GM19099 (cell line): ENCODE data around the gene RAB23.
A peak's percentile ranks its signal among the peaks of the same experiment; 100 is the strongest.

Experiments
- POLR2A ChIP-seq: IDR thresholded peaks from 3 replicates; pipeline ENCODE4 v1.6.1; 2011; ENCODE audit warnings: low read depth; ENCODE audit not compliant: insufficient read length; ENCODE audit errors: extremely low read depth

The RAB23 gene

GRCh38 chr6:57221936-57222742, at the start of gene RAB23:
Gene RAB23, minus strand, starts transcription at chr6:57222307. Its CDS starts 11,927 bp downstream, at chr6:57210380.
- TF ChIP-seq POLR2A = peak; percentile 79

GRCh38 chr6:57268294-57268640, 46.2 kb upstream of the RAB23 start:
- TF ChIP-seq POLR2A = no peak

DNA sequence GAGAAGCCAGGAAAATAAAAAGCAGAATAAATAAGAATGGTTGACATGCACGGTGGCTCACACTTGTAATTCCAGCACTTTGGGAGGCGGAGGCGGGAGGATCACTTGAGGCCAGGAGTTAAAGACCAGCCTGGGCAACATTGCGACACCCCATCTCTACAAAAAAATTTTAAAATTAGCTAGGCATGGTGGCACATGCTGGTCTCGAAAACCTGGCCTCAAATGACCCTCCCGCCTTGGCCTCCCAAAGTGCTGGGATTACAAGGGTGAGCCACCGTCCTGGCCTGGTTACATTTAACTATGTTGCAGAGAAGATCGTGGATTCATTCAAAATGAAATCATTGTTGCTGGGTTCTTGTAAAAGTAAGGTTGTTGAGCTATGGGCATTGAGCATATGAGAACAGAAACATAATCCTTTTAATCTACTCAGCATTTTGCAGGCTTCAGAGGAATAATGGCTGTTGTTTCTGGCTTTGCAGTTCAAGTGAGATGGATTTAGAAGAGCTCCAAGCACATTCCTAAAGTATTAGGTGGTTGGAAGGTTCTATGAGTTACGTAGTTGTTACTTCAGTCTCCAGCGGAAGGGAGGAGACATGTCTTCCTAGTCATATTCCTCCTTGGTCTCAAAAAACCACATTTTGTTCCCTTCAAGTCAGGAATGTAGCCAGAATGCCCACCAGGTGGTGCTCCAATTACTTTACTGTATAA, 45.6 kb upstream of the RAB23 start:
- TF ChIP-seq POLR2A = no peak

DNA sequence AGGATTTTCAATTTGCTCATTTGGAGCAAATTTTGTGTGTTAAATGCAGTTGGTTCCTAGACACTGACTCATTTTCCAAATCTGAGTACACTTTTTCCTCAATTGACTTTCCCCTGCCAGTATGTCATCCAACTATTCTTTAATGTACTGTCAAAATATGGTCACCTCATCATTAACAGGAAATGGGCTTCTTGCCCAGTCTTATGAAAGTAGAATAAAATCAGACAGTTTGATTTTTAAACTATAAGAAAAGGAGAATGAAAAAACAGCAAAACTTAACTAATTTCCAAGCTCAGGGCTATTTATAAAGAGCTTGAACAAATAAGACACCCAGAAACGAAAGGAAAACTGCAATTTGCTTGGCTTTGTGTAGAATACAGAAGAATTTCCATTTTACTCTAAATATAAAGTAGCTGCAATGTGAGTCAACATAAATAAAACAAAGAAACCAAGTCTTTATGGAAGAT, 43.7 kb upstream of the RAB23 start:
- TF ChIP-seq POLR2A = no peak

GRCh38 chr6:57263739-57264138, 41.6 kb upstream of the RAB23 start:
- no peak for TF ChIP-seq POLR2A

DNA sequence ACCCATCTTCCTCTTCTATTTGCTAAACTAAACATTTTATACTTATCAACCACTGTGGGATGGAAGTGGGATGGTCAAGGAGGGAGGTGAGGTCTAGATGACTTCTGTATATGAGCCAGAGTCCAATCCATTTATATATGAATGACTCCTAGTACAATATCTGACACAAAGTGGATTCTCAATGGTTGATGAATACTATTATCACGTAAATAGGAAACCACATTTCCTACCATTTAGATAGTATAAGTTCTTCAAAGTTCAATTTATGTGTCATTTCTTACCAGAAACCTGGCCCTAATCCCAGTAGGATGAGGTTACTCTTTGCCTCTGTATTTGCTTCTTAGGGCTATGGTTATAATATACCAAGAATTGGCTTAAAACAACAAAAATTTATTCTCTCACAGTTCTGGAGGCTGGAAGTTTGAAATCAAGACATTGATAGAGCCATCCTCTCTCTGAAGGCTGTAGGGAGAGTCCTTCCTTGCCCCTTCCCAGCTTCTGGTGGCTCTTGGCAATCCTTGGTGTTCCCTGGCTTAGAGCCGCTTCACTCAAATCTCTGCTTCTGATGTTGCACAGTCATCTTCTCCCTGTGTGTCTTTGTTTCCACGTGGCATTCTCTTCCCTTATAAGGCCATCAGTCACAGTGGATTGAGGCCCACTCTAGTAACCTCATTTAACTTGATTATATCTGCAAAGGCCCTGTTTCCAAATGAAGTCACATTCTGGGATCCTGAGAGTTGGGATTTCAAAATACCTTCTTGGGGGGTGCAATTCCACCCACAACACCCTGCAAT, 41.0 kb upstream of the RAB23 start:
- TF ChIP-seq POLR2A = no peak

DNA sequence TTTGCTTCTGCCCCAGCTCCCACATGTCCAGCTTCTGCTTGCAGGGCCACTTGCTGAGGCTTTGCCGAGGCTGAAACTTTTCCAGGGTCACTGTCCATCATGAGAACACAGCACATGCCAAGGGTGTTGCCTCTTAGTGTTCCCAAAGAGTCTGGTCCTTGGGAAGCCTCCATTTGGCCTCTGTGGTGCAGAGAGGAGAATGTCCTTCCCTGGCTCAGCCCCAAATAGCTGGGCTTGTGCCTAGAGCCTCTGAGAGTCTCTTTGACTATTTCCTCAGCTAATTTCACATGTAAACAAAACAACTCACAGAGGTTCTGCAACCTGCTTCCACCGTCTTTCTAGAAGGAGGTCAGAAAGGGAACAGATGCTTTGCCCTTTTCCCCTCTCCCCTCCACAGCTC, 40.4 kb upstream of the RAB23 start:
- no peak for TF ChIP-seq POLR2A

- no peak for TF ChIP-seq POLR2A
Measured at GRCh38 chr6:57261926-57262325, 39.8 kb upstream of the RAB23 start.

GRCh38 chr6:57259064-57259463, 37.0 kb upstream of the RAB23 start:
- TF ChIP-seq POLR2A = no peak

DNA sequence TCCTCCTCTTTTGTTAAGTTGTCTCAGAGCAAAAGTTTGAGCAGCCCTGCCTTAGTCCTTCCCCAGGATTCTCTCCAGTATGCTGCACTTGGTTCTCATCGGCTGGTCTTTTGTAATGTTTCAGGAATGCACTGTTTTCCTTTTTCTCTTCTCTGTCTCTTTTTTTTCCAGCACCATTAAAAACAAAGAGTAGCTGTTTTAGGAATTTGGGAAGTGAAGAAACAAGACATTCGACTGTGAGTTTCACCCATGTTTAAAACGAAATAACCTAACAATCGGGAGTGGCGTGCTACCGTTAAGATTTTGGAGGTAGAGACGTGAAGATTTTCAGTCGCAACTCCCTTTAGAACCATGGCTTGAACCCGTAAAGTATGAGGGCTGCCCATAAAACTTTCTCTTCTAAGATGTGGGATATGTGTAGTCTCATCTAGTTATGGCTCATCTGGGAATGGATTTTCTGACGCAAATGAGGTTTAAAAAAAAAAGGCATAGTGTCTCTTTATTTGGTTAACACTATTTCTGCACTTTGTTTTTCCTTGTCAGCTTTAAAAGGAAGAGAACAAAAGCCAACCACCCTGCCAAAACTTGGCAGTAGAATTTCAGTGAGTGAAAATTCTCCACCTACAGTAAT, 35.9 kb upstream of the RAB23 start:
- TF ChIP-seq POLR2A = no peak

GRCh38 chr6:57256541-57256940, 34.4 kb upstream of the RAB23 start:
- TF ChIP-seq POLR2A = no peak

DNA sequence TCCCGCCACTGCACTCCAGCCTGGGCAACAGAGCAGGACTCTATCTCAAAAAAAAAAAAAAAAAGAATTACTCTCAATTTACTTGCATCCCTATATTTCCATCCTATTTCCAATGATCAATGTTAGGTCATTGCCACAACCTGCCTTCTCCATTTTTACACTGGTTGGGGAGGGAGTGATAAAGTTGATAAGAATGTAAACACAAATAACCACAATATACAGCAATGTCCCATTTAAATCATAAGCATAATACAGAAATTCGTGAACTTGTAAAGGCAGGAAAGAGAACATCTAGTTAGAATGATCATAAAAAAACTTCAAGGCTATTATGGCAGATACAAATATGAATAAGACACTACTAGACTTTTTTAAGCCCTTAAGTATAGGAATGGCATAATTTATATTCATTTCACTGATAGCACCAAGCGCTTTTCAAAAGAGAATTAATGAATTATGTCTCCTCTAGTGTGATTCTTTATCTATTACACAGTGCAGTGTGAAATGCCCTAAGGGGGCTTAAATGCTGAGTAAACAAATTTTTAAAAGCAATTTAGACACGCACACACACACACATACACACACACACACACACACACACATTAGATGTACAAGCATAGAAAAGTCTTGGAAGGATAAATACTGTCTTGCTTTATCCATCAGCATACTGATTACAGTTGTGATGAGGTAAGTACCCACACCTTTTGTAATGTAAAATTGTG, 33.5 kb upstream of the RAB23 start:
- no peak for TF ChIP-seq POLR2A

- TF ChIP-seq POLR2A = no peak
Measured at GRCh38 chr6:57254055-57254717, 32.1 kb upstream of the RAB23 start.

- TF ChIP-seq POLR2A = no peak
Measured at GRCh38 chr6:57252975-57253374, 30.9 kb upstream of the RAB23 start.
